Heart left ventricle (tissue), 13 donors: ENCODE measurements around the gene SRGAP1.
"Not testable (repeated sequence)": the region's sequence is repeated elsewhere in the genome, so short reads cannot be mapped to it uniquely, and the experiment has no call there.

Experiments used
- POLR2A ChIP-seq, 2 donors: fragments of 450-650 bp; IDR thresholded peaks; one replicate each; pipeline ENCODE4 v1.6.1; 2017; ENCODE audit warnings: antibody characterized with exemption in 2 of 2, mild to moderate bottlenecking in 2 of 2, moderate library complexity in 2 of 2
- TF ChIP-seq, protein P1 (sequence below), 12 donors: fragments of 200-600 bp; sonication (generic) in 4 of 12; IDR thresholded peaks; one replicate each; pipeline versions ENCODE4 v1.5.0 to v1.8.0; 2018 to 2022; ENCODE audit warnings: antibody characterized with exemption in 12 of 12, mild to moderate bottlenecking in 5 of 12
- donor health status: ischemic (EF 13 %, LVEDD 7.1; RV severe dilation, severe dysfunction).
- donor health status: DM: no; HTN: yes; CAD: no.
- donor health status: DM: no; HTN: no; CAD: no.
- donor health status: ischemic (EF 25% LVEDD 6.9; RV normal size, moderate dysfunction).
- donor health status: ischemic (EF 25% LVEDD 5.7; RV mildly dilated, moderate dysfunction).
- donor health status: ischemic (EF 35%, LVEDD 5.7; RV mildly dilated, moderate dysfunction).
- donor health status: nonischemic (EF 11% LVEDD 7.7; RV severe dilation, severe dysfunction).
- donor health status: DM: yes; HTN: yes; CAD: no.
- donor health status: PGD.
- donor health status: ischemic (EF 29% LVEDD 5.4; RV normal size, mild dysfunction).
- donor health status: nonischemic (EF 23%, LVEDD 6.1; RV moderate dilation, normal function).

DNA sequence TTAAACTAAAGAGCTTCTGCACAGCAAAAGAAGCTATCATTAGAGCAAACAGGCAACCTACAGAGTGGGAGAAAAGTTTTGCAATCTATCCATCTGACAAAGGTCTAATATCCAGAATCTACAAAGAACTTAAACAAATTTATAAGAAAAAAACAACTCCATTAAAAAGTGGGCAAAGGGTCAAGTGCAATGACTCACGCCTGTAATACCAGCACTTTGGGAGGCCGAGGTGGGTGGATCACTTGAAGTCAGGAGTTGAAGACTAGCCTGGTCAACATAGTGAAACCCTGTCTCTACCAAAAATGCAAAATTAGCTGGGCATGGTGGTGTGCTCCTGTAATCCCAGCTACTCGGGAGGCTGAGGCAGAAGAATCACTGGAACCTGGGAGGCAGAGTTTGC is 322.1 kb downstream of the SRGAP1 start:
- TF ChIP-seq POLR2A (IDR thresholded peaks at IDR 0.05) = not testable (repeated sequence)
- TF ChIP-seq, protein P1, sequence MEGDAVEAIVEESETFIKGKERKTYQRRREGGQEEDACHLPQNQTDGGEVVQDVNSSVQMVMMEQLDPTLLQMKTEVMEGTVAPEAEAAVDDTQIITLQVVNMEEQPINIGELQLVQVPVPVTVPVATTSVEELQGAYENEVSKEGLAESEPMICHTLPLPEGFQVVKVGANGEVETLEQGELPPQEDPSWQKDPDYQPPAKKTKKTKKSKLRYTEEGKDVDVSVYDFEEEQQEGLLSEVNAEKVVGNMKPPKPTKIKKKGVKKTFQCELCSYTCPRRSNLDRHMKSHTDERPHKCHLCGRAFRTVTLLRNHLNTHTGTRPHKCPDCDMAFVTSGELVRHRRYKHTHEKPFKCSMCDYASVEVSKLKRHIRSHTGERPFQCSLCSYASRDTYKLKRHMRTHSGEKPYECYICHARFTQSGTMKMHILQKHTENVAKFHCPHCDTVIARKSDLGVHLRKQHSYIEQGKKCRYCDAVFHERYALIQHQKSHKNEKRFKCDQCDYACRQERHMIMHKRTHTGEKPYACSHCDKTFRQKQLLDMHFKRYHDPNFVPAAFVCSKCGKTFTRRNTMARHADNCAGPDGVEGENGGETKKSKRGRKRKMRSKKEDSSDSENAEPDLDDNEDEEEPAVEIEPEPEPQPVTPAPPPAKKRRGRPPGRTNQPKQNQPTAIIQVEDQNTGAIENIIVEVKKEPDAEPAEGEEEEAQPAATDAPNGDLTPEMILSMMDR (IDR thresholded peaks at IDR 0.05) = not testable (repeated sequence)
